Measurements from ENCODE around the gene CLDN18. TPM values are rescaled to one million over a fixed set of nuclear protein-coding genes. Genes with fewer than 3 reads are reported as not detected.

The CLDN18 gene
- total and polyA plus RNA-seq, 2 of the 8 experiments (the other 6 are each of a cell fraction or from before 2014, with no cell fraction given): not detected

DNA sequence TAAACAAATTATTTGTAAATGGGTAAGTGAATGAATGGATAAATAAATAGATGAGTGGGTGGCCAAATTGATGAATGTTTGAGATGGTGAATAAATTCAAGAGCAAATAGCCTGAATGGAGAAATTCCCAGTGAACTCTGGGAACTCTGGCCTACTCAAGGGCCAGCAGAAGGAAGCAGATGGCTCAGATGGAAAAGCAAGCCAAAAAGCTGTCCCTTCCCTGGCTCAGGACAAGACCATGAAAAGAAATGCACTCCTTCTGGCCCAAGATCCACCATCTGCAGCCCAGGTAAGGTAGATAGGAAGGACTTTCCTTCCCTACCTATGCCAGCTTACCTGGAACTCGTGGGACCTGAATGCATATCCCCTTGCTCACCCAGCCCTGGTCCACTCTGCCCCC is 37.6 kb upstream of the CLDN18 start (continued):
- TF ChIP-seq, protein P1, sequence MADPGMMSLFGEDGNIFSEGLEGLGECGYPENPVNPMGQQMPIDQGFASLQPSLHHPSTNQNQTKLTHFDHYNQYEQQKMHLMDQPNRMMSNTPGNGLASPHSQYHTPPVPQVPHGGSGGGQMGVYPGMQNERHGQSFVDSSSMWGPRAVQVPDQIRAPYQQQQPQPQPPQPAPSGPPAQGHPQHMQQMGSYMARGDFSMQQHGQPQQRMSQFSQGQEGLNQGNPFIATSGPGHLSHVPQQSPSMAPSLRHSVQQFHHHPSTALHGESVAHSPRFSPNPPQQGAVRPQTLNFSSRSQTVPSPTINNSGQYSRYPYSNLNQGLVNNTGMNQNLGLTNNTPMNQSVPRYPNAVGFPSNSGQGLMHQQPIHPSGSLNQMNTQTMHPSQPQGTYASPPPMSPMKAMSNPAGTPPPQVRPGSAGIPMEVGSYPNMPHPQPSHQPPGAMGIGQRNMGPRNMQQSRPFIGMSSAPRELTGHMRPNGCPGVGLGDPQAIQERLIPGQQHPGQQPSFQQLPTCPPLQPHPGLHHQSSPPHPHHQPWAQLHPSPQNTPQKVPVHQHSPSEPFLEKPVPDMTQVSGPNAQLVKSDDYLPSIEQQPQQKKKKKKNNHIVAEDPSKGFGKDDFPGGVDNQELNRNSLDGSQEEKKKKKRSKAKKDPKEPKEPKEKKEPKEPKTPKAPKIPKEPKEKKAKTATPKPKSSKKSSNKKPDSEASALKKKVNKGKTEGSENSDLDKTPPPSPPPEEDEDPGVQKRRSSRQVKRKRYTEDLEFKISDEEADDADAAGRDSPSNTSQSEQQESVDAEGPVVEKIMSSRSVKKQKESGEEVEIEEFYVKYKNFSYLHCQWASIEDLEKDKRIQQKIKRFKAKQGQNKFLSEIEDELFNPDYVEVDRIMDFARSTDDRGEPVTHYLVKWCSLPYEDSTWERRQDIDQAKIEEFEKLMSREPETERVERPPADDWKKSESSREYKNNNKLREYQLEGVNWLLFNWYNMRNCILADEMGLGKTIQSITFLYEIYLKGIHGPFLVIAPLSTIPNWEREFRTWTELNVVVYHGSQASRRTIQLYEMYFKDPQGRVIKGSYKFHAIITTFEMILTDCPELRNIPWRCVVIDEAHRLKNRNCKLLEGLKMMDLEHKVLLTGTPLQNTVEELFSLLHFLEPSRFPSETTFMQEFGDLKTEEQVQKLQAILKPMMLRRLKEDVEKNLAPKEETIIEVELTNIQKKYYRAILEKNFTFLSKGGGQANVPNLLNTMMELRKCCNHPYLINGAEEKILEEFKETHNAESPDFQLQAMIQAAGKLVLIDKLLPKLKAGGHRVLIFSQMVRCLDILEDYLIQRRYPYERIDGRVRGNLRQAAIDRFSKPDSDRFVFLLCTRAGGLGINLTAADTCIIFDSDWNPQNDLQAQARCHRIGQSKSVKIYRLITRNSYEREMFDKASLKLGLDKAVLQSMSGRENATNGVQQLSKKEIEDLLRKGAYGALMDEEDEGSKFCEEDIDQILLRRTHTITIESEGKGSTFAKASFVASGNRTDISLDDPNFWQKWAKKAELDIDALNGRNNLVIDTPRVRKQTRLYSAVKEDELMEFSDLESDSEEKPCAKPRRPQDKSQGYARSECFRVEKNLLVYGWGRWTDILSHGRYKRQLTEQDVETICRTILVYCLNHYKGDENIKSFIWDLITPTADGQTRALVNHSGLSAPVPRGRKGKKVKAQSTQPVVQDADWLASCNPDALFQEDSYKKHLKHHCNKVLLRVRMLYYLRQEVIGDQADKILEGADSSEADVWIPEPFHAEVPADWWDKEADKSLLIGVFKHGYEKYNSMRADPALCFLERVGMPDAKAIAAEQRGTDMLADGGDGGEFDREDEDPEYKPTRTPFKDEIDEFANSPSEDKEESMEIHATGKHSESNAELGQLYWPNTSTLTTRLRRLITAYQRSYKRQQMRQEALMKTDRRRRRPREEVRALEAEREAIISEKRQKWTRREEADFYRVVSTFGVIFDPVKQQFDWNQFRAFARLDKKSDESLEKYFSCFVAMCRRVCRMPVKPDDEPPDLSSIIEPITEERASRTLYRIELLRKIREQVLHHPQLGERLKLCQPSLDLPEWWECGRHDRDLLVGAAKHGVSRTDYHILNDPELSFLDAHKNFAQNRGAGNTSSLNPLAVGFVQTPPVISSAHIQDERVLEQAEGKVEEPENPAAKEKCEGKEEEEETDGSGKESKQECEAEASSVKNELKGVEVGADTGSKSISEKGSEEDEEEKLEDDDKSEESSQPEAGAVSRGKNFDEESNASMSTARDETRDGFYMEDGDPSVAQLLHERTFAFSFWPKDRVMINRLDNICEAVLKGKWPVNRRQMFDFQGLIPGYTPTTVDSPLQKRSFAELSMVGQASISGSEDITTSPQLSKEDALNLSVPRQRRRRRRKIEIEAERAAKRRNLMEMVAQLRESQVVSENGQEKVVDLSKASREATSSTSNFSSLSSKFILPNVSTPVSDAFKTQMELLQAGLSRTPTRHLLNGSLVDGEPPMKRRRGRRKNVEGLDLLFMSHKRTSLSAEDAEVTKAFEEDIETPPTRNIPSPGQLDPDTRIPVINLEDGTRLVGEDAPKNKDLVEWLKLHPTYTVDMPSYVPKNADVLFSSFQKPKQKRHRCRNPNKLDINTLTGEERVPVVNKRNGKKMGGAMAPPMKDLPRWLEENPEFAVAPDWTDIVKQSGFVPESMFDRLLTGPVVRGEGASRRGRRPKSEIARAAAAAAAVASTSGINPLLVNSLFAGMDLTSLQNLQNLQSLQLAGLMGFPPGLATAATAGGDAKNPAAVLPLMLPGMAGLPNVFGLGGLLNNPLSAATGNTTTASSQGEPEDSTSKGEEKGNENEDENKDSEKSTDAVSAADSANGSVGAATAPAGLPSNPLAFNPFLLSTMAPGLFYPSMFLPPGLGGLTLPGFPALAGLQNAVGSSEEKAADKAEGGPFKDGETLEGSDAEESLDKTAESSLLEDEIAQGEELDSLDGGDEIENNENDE (IDR thresholded peaks at IDR 0.05; ENCODE audit: insufficient replicate concordance, low read length): no peak
- TF ChIP-seq CBX8 (IDR thresholded peaks at IDR 0.05; ENCODE audit: borderline replicate concordance, low read depth, low read length): no peak
- TF ChIP-seq E2F6 (IDR thresholded peaks at IDR 0.05): no peak
- no peak for TF ChIP-seq CHD2 (IDR thresholded peaks at IDR 0.05; ENCODE audit: low read length)
- TF ChIP-seq GABPA (IDR thresholded peaks at IDR 0.05; ENCODE audit: borderline replicate concordance, insufficient read depth, low read length): no peak
- no peak for TF ChIP-seq POLR2A (IDR thresholded peaks at IDR 0.05; ENCODE audit: control extremely low read depth in 1 of 2, low read depth in 2 of 2, low read length in 2 of 2)
- no peak for TF ChIP-seq POU5F1 (IDR thresholded peaks at IDR 0.05; ENCODE audit: low read depth, low read length)
- TF ChIP-seq, protein P2, sequence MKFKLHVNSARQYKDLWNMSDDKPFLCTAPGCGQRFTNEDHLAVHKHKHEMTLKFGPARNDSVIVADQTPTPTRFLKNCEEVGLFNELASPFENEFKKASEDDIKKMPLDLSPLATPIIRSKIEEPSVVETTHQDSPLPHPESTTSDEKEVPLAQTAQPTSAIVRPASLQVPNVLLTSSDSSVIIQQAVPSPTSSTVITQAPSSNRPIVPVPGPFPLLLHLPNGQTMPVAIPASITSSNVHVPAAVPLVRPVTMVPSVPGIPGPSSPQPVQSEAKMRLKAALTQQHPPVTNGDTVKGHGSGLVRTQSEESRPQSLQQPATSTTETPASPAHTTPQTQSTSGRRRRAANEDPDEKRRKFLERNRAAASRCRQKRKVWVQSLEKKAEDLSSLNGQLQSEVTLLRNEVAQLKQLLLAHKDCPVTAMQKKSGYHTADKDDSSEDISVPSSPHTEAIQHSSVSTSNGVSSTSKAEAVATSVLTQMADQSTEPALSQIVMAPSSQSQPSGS (IDR thresholded peaks at IDR 0.05; ENCODE audit: low read length): no peak
- no peak for TF ChIP-seq TAF7 (optimal IDR thresholded peaks at IDR 0.05; ENCODE audit: borderline replicate concordance, low read depth, low read length)
